Ascending aorta (tissue), 2 donors: ENCODE results near the gene DNAJC6. TPM values are rescaled to one million over a fixed set of nuclear protein-coding genes. Genes with fewer than 3 reads are reported as not detected.
"Not testable (repeated sequence)": the region's sequence is repeated elsewhere in the genome, so short reads cannot be mapped to it uniquely, and the experiment has no call there.

Source experiments
- DNase-seq, 2 donors: peaks; one replicate each; pipeline ENCODE4 v3.0.0-alpha.2; 2019; ENCODE audit warnings: low spot score in 2 of 2
- H3K27ac ChIP-seq, 2 donors: fragments of 200-600 bp; sonication (generic); one replicate each; pipeline ENCODE4 v1.5.1; 2016 to 2017; ENCODE audit warnings: mild to moderate bottlenecking in 1 of 2
- H3K27me3 ChIP-seq: fragments of 200-600 bp; sonication (generic); one replicate; pipeline ENCODE4 v1.5.1; 2017
- H3K36me3 ChIP-seq, 2 donors: fragments of 200-600 bp; sonication (generic); one replicate each; pipeline ENCODE4 v1.5.1; 2016
- H3K4me1 ChIP-seq, 2 donors: fragments of 200-600 bp; sonication (generic); one replicate each; pipeline ENCODE4 v1.5.1; 2016 to 2017; ENCODE audit warnings: mild to moderate bottlenecking in 1 of 2
- H3K4me3 ChIP-seq, 2 donors: fragments of 200-600 bp; sonication (generic); one replicate each; pipeline ENCODE4 v1.5.1; 2016 to 2017; ENCODE audit warnings: mild to moderate bottlenecking in 1 of 2
- H3K9me3 ChIP-seq, 2 donors: fragments of 200-600 bp; sonication (generic); one replicate each; pipeline ENCODE4 v1.5.1; 2016
- intact Hi-C: fragments of 100-400 bp; cut with DNase I; formaldehyde crosslinking; loops from one replicate; pipeline ENCODE4 v1.15.1; 2023
- total RNA-seq: library from RNA; depleted of rRNA; stranded (reverse); fragments of >200 nt; gene quantifications from one replicate; pipeline ENCODE4 v1.1.0, GENCODE V29; 2016
- TF ChIP-seq, protein P1 (sequence below), 3 experiments: fragments of 200-600 bp in 2 of 3; fragments of 450-650 bp in 1 of 3; sonication (generic) in 2 of 3; IDR thresholded peaks; one replicate each; pipeline ENCODE4 v1.5.1; 2016 to 2019; ENCODE audit warnings: antibody characterized with exemption in 3 of 3, mild to moderate bottlenecking in 1 of 3, moderate library complexity in 1 of 3

DNAJC6 gene
- total RNA-seq, 1 donor from 2014 or later, result 0.21 TPM

DNA sequence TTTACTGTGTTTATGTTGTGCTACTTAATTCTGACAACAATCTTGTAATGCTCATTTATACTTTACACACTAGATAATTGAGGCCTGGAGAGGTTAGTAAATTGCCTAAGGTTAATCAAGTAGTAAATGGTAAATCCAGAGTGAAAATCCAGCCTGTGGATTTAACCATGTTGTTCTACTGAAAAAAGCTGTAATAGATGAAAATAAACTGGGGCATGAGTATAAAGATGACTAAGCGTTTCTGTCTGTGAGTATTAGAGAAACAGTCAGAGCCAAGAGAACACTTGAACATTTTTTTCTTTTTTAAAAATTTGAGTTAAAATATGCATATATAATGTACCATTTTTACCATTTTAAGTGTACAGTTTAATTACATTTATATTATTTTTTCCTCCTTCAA is 63.2 kb downstream of the DNAJC6 start:
- no peak overlapping the region for H3K27ac ChIP-seq
- intact Hi-C loops, result no loop called here

DNA sequence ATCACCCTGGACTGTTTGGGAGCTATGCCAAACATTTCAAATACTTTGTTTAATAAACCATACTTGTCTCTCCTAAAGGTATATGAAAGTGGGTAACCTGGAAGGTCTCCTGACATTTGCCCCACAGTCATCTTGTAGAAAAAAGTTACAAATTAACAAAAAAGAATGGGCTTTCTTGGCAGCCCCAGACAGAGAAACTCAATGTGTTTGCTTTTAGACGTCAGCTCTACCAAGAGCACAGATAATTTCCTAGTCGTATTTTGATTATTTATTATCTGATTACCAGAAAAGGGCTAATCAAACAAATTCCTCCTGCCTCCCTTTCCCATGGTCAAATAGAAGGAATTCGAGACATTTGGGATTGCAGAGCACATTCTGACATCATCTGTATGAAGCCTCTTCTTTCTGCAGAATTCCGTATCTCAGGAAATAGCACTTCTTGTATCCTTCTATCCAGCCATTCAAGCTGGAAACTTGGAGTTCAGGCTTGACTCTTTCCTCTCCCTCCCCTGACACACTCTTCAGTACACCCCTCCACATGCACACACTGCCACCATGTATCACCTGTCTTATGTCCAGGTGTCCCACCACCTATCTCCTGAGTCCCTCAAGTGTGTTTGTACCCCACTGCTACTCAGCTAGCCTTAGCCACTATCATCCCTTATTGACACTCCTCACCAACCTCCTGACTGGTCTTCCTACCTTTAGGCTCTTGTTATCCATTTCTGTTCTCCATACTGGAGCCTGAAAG is 68.3 kb downstream of the DNAJC6 start:
- Histone ChIP-seq H3K27ac (no peak overlapping the region), H3K36me3 (no peaks in the 10 kb centered on the region), H3K4me3 (no peak overlapping the region), H3K9me3 (no peaks in the 10 kb centered on the region), H3K4me1 (no peaks in the 10 kb centered on the region), H3K27me3 (no peaks in the 10 kb centered on the region)
- no peak for DNase-seq
- TF ChIP-seq, protein P1, sequence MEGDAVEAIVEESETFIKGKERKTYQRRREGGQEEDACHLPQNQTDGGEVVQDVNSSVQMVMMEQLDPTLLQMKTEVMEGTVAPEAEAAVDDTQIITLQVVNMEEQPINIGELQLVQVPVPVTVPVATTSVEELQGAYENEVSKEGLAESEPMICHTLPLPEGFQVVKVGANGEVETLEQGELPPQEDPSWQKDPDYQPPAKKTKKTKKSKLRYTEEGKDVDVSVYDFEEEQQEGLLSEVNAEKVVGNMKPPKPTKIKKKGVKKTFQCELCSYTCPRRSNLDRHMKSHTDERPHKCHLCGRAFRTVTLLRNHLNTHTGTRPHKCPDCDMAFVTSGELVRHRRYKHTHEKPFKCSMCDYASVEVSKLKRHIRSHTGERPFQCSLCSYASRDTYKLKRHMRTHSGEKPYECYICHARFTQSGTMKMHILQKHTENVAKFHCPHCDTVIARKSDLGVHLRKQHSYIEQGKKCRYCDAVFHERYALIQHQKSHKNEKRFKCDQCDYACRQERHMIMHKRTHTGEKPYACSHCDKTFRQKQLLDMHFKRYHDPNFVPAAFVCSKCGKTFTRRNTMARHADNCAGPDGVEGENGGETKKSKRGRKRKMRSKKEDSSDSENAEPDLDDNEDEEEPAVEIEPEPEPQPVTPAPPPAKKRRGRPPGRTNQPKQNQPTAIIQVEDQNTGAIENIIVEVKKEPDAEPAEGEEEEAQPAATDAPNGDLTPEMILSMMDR (IDR thresholded peaks at IDR 0.05), result no peak
- intact Hi-C loops, result no loop called here

More for the DNA sequence above, 63.2 kb downstream of the DNAJC6 start:
- TF ChIP-seq, protein P1 (IDR thresholded peaks at IDR 0.05), result no peak
- H3K4me3 ChIP-seq, result no peak overlapping the region
- H3K36me3 ChIP-seq, result no peaks in the 10 kb centered on the region
- H3K9me3 ChIP-seq, result no peaks in the 10 kb centered on the region
- H3K27me3 ChIP-seq, result no peaks in the 10 kb centered on the region
- DNase-seq, result no peak
- H3K4me1 ChIP-seq, result peaks cover 0 to 4% of the 10 kb centered on the region in 2 donors

- intact Hi-C loops, result no loop called here
- no peaks in the 10 kb centered on the region for H3K36me3 ChIP-seq
- TF ChIP-seq, protein P1 (IDR thresholded peaks at IDR 0.05), result no peak
- no peaks in the 10 kb centered on the region for H3K4me1 ChIP-seq
- no peaks in the 10 kb centered on the region for H3K27me3 ChIP-seq
- no peak overlapping the region for H3K4me3 ChIP-seq
- H3K27ac ChIP-seq, result no peak overlapping the region
- DNase-seq, result no peak
- no peaks in the 10 kb centered on the region for H3K9me3 ChIP-seq
These were observed 69.1 kb downstream of the DNAJC6 start for GRCh38 chr1:65378247-65378946.

- H3K27ac ChIP-seq, H3K27me3 ChIP-seq, intact Hi-C loops, H3K9me3 ChIP-seq, H3K4me1 ChIP-seq, H3K4me3 ChIP-seq, H3K36me3 ChIP-seq, DNase-seq: not testable (repeated sequence)
These were observed 75.1 kb downstream of the DNAJC6 start for GRCh38 chr1:65384426-65384825.

GRCh38 chr1:65386439-65386838 is 77.1 kb downstream of the DNAJC6 start:
- TF ChIP-seq, protein P1 (IDR thresholded peaks at IDR 0.05), result no peak
- Histone ChIP-seq H3K36me3 (peaks cover 0 to 3% of the 10 kb centered on the region in 2 donors), H3K9me3 (no peaks in the 10 kb centered on the region), H3K4me1 (no peaks in the 10 kb centered on the region), H3K4me3 (no peak overlapping the region), H3K27ac (no peak overlapping the region), H3K27me3 (no peaks in the 10 kb centered on the region)
- intact Hi-C loops, result no loop called here
- DNase-seq, result no peak

DNA sequence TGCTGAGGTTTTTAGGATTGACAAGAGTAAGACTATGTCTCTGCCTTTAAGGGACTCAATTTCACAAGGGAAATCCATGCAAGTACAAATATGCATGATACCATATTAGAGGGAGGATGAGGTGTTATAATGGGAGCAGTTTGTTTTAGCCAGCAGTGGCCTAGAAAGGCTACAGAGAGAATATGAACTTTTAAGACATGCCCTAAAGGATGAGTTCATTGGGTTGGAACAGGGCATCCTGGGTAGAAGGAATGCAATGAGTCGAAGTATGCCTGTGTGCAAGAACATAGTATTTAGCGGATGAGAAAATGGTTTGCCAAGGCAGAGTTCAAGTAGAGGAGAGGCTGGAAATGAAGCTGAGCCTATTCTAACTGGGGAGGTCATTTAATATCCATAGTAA is 78.5 kb downstream of the DNAJC6 start:
- DNase-seq, result no peak
- Histone ChIP-seq H3K4me3 (no peak overlapping the region), H3K27ac (no peak overlapping the region), H3K9me3 (no peaks in the 10 kb centered on the region), H3K36me3 (peaks cover 0 to 3% of the 10 kb centered on the region in 2 donors), H3K4me1 (no peaks in the 10 kb centered on the region), H3K27me3 (no peaks in the 10 kb centered on the region)
- TF ChIP-seq, protein P1 (IDR thresholded peaks at IDR 0.05), result no peak
- intact Hi-C loops, result no loop called here
